B cell (primary cell): ENCODE data around the gene DIS3L2. TPM values are rescaled to one million over a fixed set of nuclear protein-coding genes. Genes with fewer than 3 reads are reported as not detected.
"Not testable (repeated sequence)": the region's sequence is repeated elsewhere in the genome, so short reads cannot be mapped to it uniquely, and the experiment has no call there.

Source experiments
- ATAC-seq: fragments of 200-7000 bp; cut with Tn5 transposase; one replicate; pipeline ENCODE4 v1.10.0; 2021; ENCODE audit warnings: low read depth, mild to moderate bottlenecking, moderate number of reproducible peaks, moderate library complexity
- CTCF ChIA-PET: fragments of 350-600 bp; sonication (Branson Sonifier 250); formaldehyde crosslinking; loops from one replicate; lab custom pipeline; 2021; ENCODE audit warnings: antibody characterized with exemption, inconsistent platforms; lab: Charles Lee
- POLR2A ChIA-PET: fragments of 350-600 bp; sonication (Branson Sonifier 250); formaldehyde crosslinking; loops from one replicate; lab custom pipeline; 2021; ENCODE audit warnings: antibody characterized with exemption; lab: Charles Lee
- DNase-seq: peaks from one replicate; pipeline ENCODE4 v3.0.0; 2013
- H2AFZ ChIP-seq: 2 replicates; pipeline ENCODE4 v1.6.1; 2012; ENCODE audit warnings: mild to moderate bottlenecking, low read depth, low read length; ENCODE audit not compliant: insufficient read depth, poor library complexity, severe bottlenecking
- H3K27ac ChIP-seq, 2 donors: 1 replicate in 1 of 2; 2 replicates in 1 of 2; pipeline ENCODE4 v1.5.1; 2012 to 2013; ENCODE audit warnings: low read length in 2 of 2, mild to moderate bottlenecking in 2 of 2, moderate library complexity in 1 of 2
- H3K27me3 ChIP-seq, 4 experiments: fragments of 200-600 bp in 1 of 4; sonication (generic) in 1 of 4; replicated peaks in 1 of 4; 1 replicate in 2 of 4; 2 replicates in 2 of 4; pipeline versions ENCODE4 v1.6.1 to v1.7.0; 2013 to 2016; ENCODE audit warnings: low read length in 3 of 4, mild to moderate bottlenecking in 2 of 4, mixed read lengths in 1 of 4, moderate library complexity in 1 of 4; ENCODE audit not compliant: insufficient read depth in 4 of 4, control insufficient read depth in 3 of 4; ENCODE audit errors: control extremely low read depth in 1 of 4
- H3K36me3 ChIP-seq, 2 experiments: replicated peaks in 1 of 2; 1 replicate in 1 of 2; 2 replicates in 1 of 2; pipeline versions ENCODE4 v1.6.1 to v1.7.1; 2013; ENCODE audit warnings: low read length in 1 of 2; ENCODE audit not compliant: insufficient read depth in 2 of 2, control insufficient read depth in 1 of 2; ENCODE audit errors: control extremely low read depth in 1 of 2, extremely low read depth in 1 of 2
- H3K4me1 ChIP-seq, 2 donors: fragments of 200-600 bp in 1 of 2; sonication (generic) in 1 of 2; 1 replicate in 1 of 2; 2 replicates in 1 of 2; pipeline versions ENCODE4 v1.5.1 to v1.6.1; 2013 to 2017; ENCODE audit warnings: low read length in 2 of 2; ENCODE audit not compliant: control insufficient read depth in 2 of 2, insufficient read depth in 2 of 2
- H3K4me2 ChIP-seq: replicated peaks from 2 replicates; pipeline ENCODE3; 2012; ENCODE audit warnings: mild to moderate bottlenecking, low read depth, low read length; ENCODE audit not compliant: poor library complexity, severe bottlenecking
- H3K4me3 ChIP-seq, 5 experiments: fragments of 200-600 bp in 1 of 5; sonication (generic) in 1 of 5; 1 replicate in 3 of 5; 2 replicates in 2 of 5; pipeline versions ENCODE4 v1.5.1 to v1.7.0; 2011 to 2016; ENCODE audit warnings: low read length in 4 of 5, mild to moderate bottlenecking in 4 of 5, low read depth in 2 of 5, control low read depth in 1 of 5, moderate library complexity in 1 of 5; ENCODE audit not compliant: insufficient read depth in 1 of 5; ENCODE audit errors: control extremely low read depth in 1 of 5, extremely low read depth in 1 of 5
- H3K79me2 ChIP-seq: fragments of 200-600 bp; sonication (generic); one replicate; pipeline ENCODE4 v1.6.0; 2016; ENCODE audit warnings: low read length; ENCODE audit not compliant: control insufficient read depth, insufficient read depth
- H3K9ac ChIP-seq: fragments of 200-600 bp; sonication (generic); 2 replicates; pipeline ENCODE4 v1.6.1; 2017; ENCODE audit warnings: mild to moderate bottlenecking, low read length, moderate library complexity
- H3K9me3 ChIP-seq, 3 donors: one replicate each; pipeline versions ENCODE4 v1.6.1 to v1.7.1; 2013; ENCODE audit warnings: low read length in 2 of 3; ENCODE audit not compliant: control insufficient read depth in 2 of 3, insufficient read depth in 1 of 3; ENCODE audit errors: control extremely low read depth in 1 of 3
- H4K20me1 ChIP-seq: 2 replicates; pipeline ENCODE4 v1.6.0; 2012; ENCODE audit warnings: mild to moderate bottlenecking, low read length; ENCODE audit not compliant: insufficient read depth, control insufficient read depth, poor library complexity, severe bottlenecking
- H3K27ac Mint-ChIP-seq: one replicate; pipeline ENCODE4 v1.8.0; 2021; ENCODE audit warnings: mixed read lengths
- H3K27me3 Mint-ChIP-seq: one replicate; pipeline ENCODE4 v1.8.0; 2021; ENCODE audit warnings: mixed read lengths
- H3K4me1 Mint-ChIP-seq: one replicate; pipeline ENCODE4 v1.8.0; 2021; ENCODE audit warnings: mixed read lengths
- H3K4me3 Mint-ChIP-seq: one replicate; pipeline ENCODE4 v1.8.0; 2021; ENCODE audit warnings: mixed read lengths
- H3K9me3 Mint-ChIP-seq: one replicate; pipeline ENCODE4 v1.8.0; 2022; ENCODE audit warnings: mixed read lengths; ENCODE audit not compliant: insufficient read depth
- EZH2 ChIP-seq: IDR thresholded peaks from 2 replicates; pipeline ENCODE4 v1.6.1; 2012; ENCODE audit warnings: borderline replicate concordance, low read depth, mild to moderate bottlenecking, moderate library complexity, low read length; ENCODE audit not compliant: insufficient read depth, poor library complexity, severe bottlenecking
- WGBS: methylation state at CpG from one replicate; pipeline ENCODE4 v1.1.5; 2013; ENCODE audit warnings: missing lambda C conversion rate; ENCODE audit not compliant: insufficient coverage; 5-methylcytosine and 5-hydroxymethylcytosine counted together
- intact Hi-C: fragments of 100-400 bp; cut with micrococcal nuclease; formaldehyde crosslinking; loops from one replicate; pipeline ENCODE4 v1.10.0; 2022
- polyA plus RNA-seq: library from polyadenylated mRNA; depleted of rRNA; stranded (reverse); fragments of >200 nt; gene quantifications from 2 replicates; pipeline ENCODE4 v1.2.3, GENCODE V29; 2012
- total RNA-seq, 2 donors: library from RNA; stranded (reverse); fragments of 120-200 nt in 1 of 2; gene quantifications; 1 replicate in 1 of 2; 2 replicates in 1 of 2; pipeline versions ENCODE4 v1.2.3 to v1.2.4, GENCODE V29; 2013 to 2022
- TF ChIP-seq, protein P1 (sequence below): fragments of 200-600 bp; IDR thresholded peaks from one replicate; pipeline ENCODE4 v1.8.0; 2022; ENCODE audit warnings: antibody characterized with exemption, mild to moderate bottlenecking

The DIS3L2 gene
- total and polyA plus RNA-seq, 2 donors (not counting 1 experiment from before 2014, with no cell fraction given) = 34.5 to 70.1 TPM

DNA sequence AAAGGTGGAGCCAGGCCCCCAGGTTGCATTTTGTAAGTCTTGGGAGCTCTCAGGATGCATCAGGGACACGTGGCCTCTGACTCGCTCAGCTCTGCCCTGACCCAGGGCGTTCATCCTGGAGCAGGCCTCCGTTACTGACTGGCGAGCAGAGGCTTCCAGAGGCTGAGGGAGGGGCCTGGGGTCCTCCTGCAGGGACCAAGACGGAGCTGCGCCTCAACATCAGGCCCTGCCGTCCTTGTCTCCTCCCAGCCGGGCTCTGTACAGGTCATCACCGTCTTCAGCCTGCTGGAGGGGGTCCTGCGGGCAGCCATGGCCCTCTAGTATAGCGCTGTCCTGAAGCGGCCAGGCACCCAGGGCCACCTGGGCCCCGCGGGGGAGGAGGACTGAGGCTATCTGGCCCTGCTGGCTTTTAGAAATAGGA is 406.8 kb downstream of the DIS3L2 start:
- Histone ChIP-seq H3K27ac (no peak overlapping the region), H3K4me1 (peaks cover 10 to 17% of the 10 kb centered on the region in 2 donors), H3K79me2 (no peaks in the 10 kb centered on the region), H3K4me2 (no peak overlapping the region), H3K9ac (no peak overlapping the region), H3K4me3 (no peak overlapping the region), H3K9me3 (no peaks in the 10 kb centered on the region), H4K20me1 (no peaks in the 10 kb centered on the region), H3K27me3 (peaks cover 0 to 2% (median 0%) of the 10 kb centered on the region in 4 experiments), H3K36me3 (no peaks in the 10 kb centered on the region), H2AFZ (no peak overlapping the region)
- TF ChIP-seq, protein P1, sequence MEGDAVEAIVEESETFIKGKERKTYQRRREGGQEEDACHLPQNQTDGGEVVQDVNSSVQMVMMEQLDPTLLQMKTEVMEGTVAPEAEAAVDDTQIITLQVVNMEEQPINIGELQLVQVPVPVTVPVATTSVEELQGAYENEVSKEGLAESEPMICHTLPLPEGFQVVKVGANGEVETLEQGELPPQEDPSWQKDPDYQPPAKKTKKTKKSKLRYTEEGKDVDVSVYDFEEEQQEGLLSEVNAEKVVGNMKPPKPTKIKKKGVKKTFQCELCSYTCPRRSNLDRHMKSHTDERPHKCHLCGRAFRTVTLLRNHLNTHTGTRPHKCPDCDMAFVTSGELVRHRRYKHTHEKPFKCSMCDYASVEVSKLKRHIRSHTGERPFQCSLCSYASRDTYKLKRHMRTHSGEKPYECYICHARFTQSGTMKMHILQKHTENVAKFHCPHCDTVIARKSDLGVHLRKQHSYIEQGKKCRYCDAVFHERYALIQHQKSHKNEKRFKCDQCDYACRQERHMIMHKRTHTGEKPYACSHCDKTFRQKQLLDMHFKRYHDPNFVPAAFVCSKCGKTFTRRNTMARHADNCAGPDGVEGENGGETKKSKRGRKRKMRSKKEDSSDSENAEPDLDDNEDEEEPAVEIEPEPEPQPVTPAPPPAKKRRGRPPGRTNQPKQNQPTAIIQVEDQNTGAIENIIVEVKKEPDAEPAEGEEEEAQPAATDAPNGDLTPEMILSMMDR = no peak
- ATAC-seq = no peak
- Mint-ChIP-seq H3K9me3 (no peaks in the 10 kb centered on the region), H3K27me3 (peaks cover 3% of the 10 kb centered on the region), H3K4me1 (peaks cover 16% of the 10 kb centered on the region), H3K27ac (no peak overlapping the region), H3K4me3 (no peak overlapping the region)
- POLR2A ChIA-PET = no interaction called here
- WGBS = 95% methylated on average over 11 of the region's 15 CpGs
- DNase-seq = no peak
- intact Hi-C loops = no loop called here
- CTCF ChIA-PET = no interaction called here

DNA sequence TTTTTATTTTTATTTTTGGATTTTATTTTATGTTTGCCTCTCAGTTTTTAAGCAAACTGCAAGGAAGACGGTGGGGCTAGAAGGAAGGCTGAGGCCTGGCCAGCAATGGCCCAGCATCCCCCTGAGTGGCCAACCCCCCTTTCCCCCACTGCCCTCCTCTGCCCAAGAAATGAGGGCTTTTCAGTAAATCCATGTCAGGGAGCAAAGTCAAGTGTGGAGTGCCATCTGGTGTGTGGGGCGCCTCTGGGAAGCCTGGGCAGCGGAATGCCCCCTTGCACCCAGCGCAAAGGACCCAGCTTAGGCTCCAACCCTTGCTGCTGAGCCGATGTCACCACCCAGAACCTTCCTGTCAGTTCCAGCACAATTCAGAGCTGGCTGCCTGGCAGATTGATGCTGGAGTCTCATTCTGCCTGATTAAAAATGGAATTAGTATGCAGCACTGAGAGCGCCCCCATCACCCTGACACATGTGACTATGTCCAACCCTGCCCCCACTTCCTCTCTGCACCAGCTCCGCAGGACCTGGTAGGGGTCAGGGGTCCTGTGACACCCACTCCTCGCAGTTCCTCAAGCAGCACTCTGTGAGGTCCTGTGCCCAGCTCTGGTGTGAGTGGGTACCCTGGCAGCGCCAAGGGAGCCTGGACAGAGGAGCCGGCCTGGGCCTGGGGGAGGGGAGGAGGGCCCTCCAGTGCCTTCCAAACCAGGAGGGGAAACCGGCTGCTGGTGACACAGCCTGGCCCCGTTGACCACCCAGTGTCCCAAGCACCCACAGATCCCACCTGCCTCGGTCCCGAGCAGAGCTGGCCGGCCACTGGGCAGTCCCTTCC is 407.8 kb downstream of the DIS3L2 start:
- H3K27me3 Mint-ChIP-seq = peaks cover 3% of the 10 kb centered on the region
- TF ChIP-seq EZH2 = no peak
- TF ChIP-seq, protein P1 = no peak

DNA sequence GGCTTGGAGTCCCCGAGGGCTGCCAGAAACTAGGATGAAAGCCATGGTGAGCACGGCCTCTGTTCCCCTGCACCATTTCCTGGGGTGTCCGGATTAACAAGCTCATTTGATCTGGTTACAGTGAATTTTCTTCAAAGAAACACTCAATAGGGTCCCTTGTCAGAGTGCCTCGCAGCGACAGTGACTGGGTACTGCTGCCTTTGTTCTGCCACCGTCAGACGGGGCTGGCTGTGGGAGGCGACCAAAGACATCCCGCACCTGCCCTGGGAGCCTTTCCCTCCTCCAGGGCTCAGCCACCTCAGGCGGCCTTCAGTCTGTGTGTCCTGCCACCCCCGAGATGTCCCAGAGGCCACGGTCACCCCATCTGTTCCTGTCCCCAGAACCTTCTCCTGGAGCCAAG is 408.5 kb downstream of the DIS3L2 start:
- CTCF ChIA-PET, intact Hi-C loops, H3K4me3 Mint-ChIP-seq, H3K36me3 ChIP-seq, H3K4me3 ChIP-seq, H3K4me1 ChIP-seq, DNase-seq, H3K9me3 Mint-ChIP-seq, H3K9ac ChIP-seq, H3K4me1 Mint-ChIP-seq, H3K27me3 Mint-ChIP-seq, H3K27ac Mint-ChIP-seq, ATAC-seq, H3K27me3 ChIP-seq, H3K9me3 ChIP-seq, H2AFZ ChIP-seq, H4K20me1 ChIP-seq, POLR2A ChIA-PET, H3K4me2 ChIP-seq, H3K27ac ChIP-seq, H3K79me2 ChIP-seq: not testable (repeated sequence)
- WGBS = no CpG with 5 or more reads among the region's 12 CpGs

More for the DNA sequence above, 407.8 kb downstream of the DIS3L2 start:
- Histone ChIP-seq H3K27me3 (peaks cover 0 to 2% (median 0%) of the 10 kb centered on the region in 4 experiments), H3K4me1 (peaks cover under 1 to 8% of the 10 kb centered on the region in 2 donors), H3K79me2 (no peaks in the 10 kb centered on the region), H3K9ac (no peak overlapping the region), H3K36me3 (no peaks in the 10 kb centered on the region), H3K4me3 (no peak overlapping the region), H3K4me2 (no peak overlapping the region), H4K20me1 (no peaks in the 10 kb centered on the region), H3K9me3 (no peaks in the 10 kb centered on the region), H2AFZ (no peak overlapping the region), H3K27ac (no peak overlapping the region)
- POLR2A ChIA-PET = no interaction called here
- ATAC-seq (no peak), DNase-seq (no peak)
- 67% methylated on average over 14 of the region's 15 CpGs for WGBS
- intact Hi-C loops = no loop called here
- Mint-ChIP-seq H3K27ac (no peak overlapping the region), H3K9me3 (no peaks in the 10 kb centered on the region), H3K4me1 (peaks cover 6% of the 10 kb centered on the region), H3K4me3 (no peak overlapping the region)
- CTCF ChIA-PET = no interaction called here
